Cardiac septum (tissue), 1 donor: Measurements from ENCODE around the gene IKBKE. TPM values are rescaled to one million over a fixed set of nuclear protein-coding genes. Genes with fewer than 3 reads are reported as not detected.

Source experiments
- microRNA-seq: library from miRNA; unstranded; fragments of <30 nt; microRNA quantifications from one replicate; pipeline ENCODE4 v1.2.0, GENCODE V29; 2020
- total RNA-seq: library from RNA; stranded (reverse); fragmentation: NEBNext Ultra II Directional; extraction: Animal tissue kit (Norgen Biotek cat#: 25700); gene quantifications from one replicate; pipeline ENCODE4 v1.2.1, GENCODE V29; 2021
- donor health status: DM: no; HTN: no; CAD: no.

IKBKE gene
- total RNA-seq, 1 donor from 2014 or later, result 0.97 TPM

Small RNA genes within 50 kb of the gene (microRNA-seq; reads per million reads assigned to microRNA genes)
- gene MIR6769B, result not detected

Other genes starting within 250 kb of the IKBKE start
- gene RASSF5, start 37.1 kb downstream of the IKBKE start, total RNA-seq, result 15.5 TPM
- 27.8 TPM for gene EIF2D, start 142.0 kb downstream of the IKBKE start, total RNA-seq
- 11.3 TPM for gene DYRK3, start 165.1 kb downstream of the IKBKE start, total RNA-seq
- 242 TPM for gene MAPKAPK2, start 214.4 kb downstream of the IKBKE start, total RNA-seq